ENCODE data around the gene MEX3D.

- peak; percentile 24; the same call in 1 of the 2 replicates for TF ChIP-seq POLR2A (IDR thresholded peaks at IDR 0.05; ENCODE audit: low read length)
- no peak for TF ChIP-seq HES2 (IDR thresholded peaks at IDR 0.05)
- no peak for TF ChIP-seq REST (IDR thresholded peaks at IDR 0.05)
- peak; percentile 27; the same call in 1 of the 2 replicates for TF ChIP-seq MAX (IDR thresholded peaks at IDR 0.05)
- no peak for TF ChIP-seq CTCF (IDR thresholded peaks at IDR 0.05)
- TF ChIP-seq GATA3 (IDR thresholded peaks at IDR 0.05; ENCODE audit: borderline replicate concordance): no peak
- TF ChIP-seq NFE2L2 (conservative IDR thresholded peaks at IDR 0.05; ENCODE audit: low read length): no peak
- no peak for TF ChIP-seq CHD2 (IDR thresholded peaks at IDR 0.05; ENCODE audit: low read length, partially characterized antibody)
- TF ChIP-seq KDM5A (IDR thresholded peaks at IDR 0.05): no peak
Observed at GRCh38 chr19:1566392-1567115, 1.6 kb downstream of the MEX3D start.

Measured in A549 (cell line).